ENCODE measurements around the gene MELK.

DNA sequence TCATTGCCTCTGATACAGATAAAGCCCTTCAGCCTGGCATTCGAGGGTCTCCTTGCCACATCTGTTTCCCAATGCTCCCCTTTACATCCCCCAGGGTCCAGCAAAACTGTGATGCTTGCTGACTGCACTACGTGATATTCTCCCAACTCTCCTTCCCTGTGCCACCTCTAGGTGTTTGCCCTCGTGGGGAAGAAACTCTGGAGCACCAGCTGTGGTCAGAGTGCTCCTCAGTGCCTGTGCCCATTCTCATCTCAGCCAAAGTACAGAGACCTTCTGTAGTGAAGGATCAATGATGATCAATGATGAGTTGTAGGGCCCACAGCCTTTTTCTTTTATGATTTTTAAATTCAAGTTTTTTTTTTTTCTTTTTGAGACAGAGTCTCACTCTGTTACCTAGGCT is 40.3 kb upstream of the MELK start:
- TF ChIP-seq, protein P1, sequence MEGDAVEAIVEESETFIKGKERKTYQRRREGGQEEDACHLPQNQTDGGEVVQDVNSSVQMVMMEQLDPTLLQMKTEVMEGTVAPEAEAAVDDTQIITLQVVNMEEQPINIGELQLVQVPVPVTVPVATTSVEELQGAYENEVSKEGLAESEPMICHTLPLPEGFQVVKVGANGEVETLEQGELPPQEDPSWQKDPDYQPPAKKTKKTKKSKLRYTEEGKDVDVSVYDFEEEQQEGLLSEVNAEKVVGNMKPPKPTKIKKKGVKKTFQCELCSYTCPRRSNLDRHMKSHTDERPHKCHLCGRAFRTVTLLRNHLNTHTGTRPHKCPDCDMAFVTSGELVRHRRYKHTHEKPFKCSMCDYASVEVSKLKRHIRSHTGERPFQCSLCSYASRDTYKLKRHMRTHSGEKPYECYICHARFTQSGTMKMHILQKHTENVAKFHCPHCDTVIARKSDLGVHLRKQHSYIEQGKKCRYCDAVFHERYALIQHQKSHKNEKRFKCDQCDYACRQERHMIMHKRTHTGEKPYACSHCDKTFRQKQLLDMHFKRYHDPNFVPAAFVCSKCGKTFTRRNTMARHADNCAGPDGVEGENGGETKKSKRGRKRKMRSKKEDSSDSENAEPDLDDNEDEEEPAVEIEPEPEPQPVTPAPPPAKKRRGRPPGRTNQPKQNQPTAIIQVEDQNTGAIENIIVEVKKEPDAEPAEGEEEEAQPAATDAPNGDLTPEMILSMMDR (IDR thresholded peaks at IDR 0.05 in 2 of 3, conservative IDR thresholded peaks at IDR 0.05 in 1 of 3; ENCODE audit: borderline replicate concordance in 1 of 3, insufficient read depth in 1 of 3, low read depth in 2 of 3, low read length in 2 of 3), result no peak
- TF ChIP-seq, protein P2, sequence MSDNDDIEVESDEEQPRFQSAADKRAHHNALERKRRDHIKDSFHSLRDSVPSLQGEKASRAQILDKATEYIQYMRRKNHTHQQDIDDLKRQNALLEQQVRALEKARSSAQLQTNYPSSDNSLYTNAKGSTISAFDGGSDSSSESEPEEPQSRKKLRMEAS (IDR thresholded peaks at IDR 0.05), result no peak
- no peak for TF ChIP-seq POLR2A (IDR thresholded peaks at IDR 0.05; ENCODE audit: borderline replicate concordance, extremely low read depth, insufficient read depth, insufficient read length)
